HL-60 (cell line): ENCODE data around the gene CLIC4.

Experiments used
- DNase-seq, 2 experiments: peaks; one replicate each; pipeline ENCODE4 v3.0.0-alpha.2; 2010 to 2020; ENCODE audit warnings: low read depth in 1 of 2, low spot score in 1 of 2
- H3K27ac ChIP-seq: fragments of 250-450 bp; sonication (Bioruptor Pico); replicated peaks from 2 replicates; pipeline ENCODE4 v1.5.1; 2020; ENCODE audit warnings: mild to moderate bottlenecking, moderate library complexity
- H3K27me3 ChIP-seq: fragments of 250-450 bp; sonication (Bioruptor Pico); 2 replicates; pipeline ENCODE4 v1.5.1; 2021; ENCODE audit warnings: mild to moderate bottlenecking, moderate library complexity; ENCODE audit not compliant: insufficient read depth, poor library complexity, severe bottlenecking
- H3K4me3 ChIP-seq: replicated peaks from 2 replicates; pipeline ENCODE4 v1.5.1; 2011; ENCODE audit warnings: mild to moderate bottlenecking, control low read depth, low read length; ENCODE audit not compliant: insufficient read depth
- GABPA ChIP-seq: IDR thresholded peaks from 2 replicates; pipeline ENCODE4 v1.6.1; 2012; ENCODE audit warnings: low read depth
- POLR2AphosphoS5 ChIP-seq: IDR thresholded peaks from 2 replicates; pipeline ENCODE4 v1.6.1; 2012; ENCODE audit warnings: low read depth
- SPI1 ChIP-seq: IDR thresholded peaks from 2 replicates; pipeline ENCODE4 v1.6.1; 2012; ENCODE audit warnings: low read depth, mild to moderate bottlenecking, borderline replicate concordance
- TF ChIP-seq, protein P1 (sequence below): IDR thresholded peaks from one replicate; pipeline ENCODE4 v1.5.1; 2011; ENCODE audit warnings: low read length, control low read depth, inconsistent platforms; ENCODE audit not compliant: insufficient read depth
- TF ChIP-seq, protein P2 (sequence below): IDR thresholded peaks from 2 replicates; pipeline ENCODE4 v1.6.1; 2012; ENCODE audit warnings: low read depth; ENCODE audit not compliant: insufficient replicate concordance

CLIC4 gene

DNA sequence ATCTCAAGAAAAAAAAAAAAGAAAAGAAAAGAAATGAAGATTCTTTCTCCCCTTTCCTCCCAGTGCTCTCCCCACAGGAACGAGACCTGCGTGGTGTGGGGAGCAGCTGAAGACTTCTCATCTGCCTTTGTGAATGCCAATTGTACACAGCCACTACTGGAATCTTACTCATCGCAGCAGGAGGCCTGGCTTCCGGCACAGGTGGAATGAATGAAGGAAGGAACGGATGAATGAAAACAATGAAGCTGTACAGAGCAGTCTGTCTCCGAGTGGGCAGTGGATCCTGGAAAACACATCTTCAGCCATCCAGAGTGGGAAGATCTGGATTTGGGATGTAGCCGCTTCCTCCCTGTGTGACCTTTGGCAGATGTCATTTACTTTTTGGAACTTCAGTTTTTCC lies 119.9 kb downstream of the CLIC4 start:
- Histone ChIP-seq H3K27me3 (no peaks in the 10 kb centered on the region), H3K4me3 (no peak overlapping the region), H3K27ac (no peak overlapping the region)
- no peak for DNase-seq
- TF ChIP-seq, protein P1, sequence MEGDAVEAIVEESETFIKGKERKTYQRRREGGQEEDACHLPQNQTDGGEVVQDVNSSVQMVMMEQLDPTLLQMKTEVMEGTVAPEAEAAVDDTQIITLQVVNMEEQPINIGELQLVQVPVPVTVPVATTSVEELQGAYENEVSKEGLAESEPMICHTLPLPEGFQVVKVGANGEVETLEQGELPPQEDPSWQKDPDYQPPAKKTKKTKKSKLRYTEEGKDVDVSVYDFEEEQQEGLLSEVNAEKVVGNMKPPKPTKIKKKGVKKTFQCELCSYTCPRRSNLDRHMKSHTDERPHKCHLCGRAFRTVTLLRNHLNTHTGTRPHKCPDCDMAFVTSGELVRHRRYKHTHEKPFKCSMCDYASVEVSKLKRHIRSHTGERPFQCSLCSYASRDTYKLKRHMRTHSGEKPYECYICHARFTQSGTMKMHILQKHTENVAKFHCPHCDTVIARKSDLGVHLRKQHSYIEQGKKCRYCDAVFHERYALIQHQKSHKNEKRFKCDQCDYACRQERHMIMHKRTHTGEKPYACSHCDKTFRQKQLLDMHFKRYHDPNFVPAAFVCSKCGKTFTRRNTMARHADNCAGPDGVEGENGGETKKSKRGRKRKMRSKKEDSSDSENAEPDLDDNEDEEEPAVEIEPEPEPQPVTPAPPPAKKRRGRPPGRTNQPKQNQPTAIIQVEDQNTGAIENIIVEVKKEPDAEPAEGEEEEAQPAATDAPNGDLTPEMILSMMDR, result no peak
- TF ChIP-seq GABPA (no peak), POLR2AphosphoS5 (no peak), SPI1 (no peak)
- TF ChIP-seq, protein P2, sequence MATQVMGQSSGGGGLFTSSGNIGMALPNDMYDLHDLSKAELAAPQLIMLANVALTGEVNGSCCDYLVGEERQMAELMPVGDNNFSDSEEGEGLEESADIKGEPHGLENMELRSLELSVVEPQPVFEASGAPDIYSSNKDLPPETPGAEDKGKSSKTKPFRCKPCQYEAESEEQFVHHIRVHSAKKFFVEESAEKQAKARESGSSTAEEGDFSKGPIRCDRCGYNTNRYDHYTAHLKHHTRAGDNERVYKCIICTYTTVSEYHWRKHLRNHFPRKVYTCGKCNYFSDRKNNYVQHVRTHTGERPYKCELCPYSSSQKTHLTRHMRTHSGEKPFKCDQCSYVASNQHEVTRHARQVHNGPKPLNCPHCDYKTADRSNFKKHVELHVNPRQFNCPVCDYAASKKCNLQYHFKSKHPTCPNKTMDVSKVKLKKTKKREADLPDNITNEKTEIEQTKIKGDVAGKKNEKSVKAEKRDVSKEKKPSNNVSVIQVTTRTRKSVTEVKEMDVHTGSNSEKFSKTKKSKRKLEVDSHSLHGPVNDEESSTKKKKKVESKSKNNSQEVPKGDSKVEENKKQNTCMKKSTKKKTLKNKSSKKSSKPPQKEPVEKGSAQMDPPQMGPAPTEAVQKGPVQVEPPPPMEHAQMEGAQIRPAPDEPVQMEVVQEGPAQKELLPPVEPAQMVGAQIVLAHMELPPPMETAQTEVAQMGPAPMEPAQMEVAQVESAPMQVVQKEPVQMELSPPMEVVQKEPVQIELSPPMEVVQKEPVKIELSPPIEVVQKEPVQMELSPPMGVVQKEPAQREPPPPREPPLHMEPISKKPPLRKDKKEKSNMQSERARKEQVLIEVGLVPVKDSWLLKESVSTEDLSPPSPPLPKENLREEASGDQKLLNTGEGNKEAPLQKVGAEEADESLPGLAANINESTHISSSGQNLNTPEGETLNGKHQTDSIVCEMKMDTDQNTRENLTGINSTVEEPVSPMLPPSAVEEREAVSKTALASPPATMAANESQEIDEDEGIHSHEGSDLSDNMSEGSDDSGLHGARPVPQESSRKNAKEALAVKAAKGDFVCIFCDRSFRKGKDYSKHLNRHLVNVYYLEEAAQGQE, result no peak

DNA sequence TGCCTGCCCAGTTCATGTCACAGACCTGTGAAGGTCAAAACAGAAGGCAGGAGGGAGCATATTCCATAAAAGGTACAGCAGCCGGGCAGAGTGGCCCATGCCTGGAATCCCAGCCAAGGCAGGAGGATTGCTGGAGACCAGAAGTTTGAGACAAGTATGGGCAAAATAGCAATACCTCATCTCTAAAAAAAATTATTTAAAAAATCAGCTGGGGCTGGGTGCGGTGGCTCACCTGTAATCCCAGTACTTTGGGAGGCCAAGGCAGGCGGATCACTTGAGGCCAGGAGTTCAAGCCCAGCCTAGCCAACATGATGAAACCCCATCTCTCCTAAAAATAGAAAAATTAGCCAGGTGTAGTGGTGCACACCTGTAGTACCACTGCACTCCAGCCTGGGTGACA lies 120.3 kb downstream of the CLIC4 start:
- no peak overlapping the region for H3K4me3 ChIP-seq
- DNase-seq, result no peak
- H3K27ac ChIP-seq, result no peak overlapping the region
- TF ChIP-seq, protein P2, result no peak
- no peak for TF ChIP-seq GABPA
- no peak for TF ChIP-seq SPI1
- TF ChIP-seq, protein P1, result no peak
- TF ChIP-seq POLR2AphosphoS5, result no peak
- H3K27me3 ChIP-seq, result no peaks in the 10 kb centered on the region

DNA sequence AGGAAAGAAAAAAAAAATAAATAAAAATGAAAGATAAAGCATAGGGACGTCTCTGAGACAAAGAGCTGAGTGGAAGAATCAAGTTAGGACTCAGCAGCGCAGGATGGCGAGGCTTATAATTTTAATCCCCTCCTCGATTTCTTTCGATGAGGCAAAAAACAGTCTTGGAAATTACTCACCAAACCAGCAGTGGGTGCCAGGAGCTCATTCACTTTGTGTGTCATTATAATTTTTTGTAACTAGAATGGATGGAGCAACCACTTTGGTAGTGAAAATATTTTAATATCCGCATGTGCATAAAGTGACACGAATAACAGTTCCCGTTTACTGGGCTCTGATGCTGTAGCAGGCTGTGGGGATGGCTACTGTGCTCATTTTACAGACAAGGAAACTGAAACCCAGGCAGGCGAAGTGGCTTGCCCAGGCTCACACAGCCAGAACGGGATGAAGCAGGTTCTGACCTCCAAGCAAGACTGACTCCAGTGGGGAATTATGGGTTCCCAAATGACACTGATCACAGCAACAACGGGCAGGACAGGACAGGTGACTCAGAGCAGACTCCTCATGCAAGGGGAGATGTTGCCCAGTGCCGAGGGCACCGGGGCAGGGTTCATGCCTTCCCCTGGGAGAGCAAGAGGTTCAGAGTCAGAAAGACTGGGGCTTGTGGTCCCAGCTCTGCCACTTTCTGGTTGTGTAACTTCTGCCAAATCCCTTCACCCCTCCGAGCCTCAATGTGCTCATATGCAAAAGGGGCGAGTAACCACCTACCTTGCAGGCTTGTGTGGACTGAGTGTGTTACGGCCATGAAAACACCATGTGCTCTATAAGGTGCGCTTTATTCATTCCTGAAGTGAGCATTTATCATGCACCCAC lies 121.2 kb downstream of the CLIC4 start:
- no peaks in the 10 kb centered on the region for H3K27me3 ChIP-seq
- TF ChIP-seq, protein P2, result no peak
- TF ChIP-seq SPI1 (no peak), GABPA (no peak), POLR2AphosphoS5 (no peak)
- TF ChIP-seq, protein P1, result no peak
- no peak overlapping the region for H3K4me3 ChIP-seq
- no peak overlapping the region for H3K27ac ChIP-seq
- no peak for DNase-seq
